Gastroesophageal sphincter (tissue), 3 donors: ENCODE measurements around the gene C5orf63.

ENCODE experiments used
- CTCF ChIP-seq, 4 experiments: fragments of 200-600 bp in 2 of 4; fragments of 450-650 bp in 2 of 4; sonication (generic) in 1 of 4; IDR thresholded peaks; one replicate each; pipeline ENCODE4 v1.5.1; 2017 to 2019; ENCODE audit warnings: antibody characterized with exemption in 4 of 4, mild to moderate bottlenecking in 2 of 4, moderate library complexity in 2 of 4
- EP300 ChIP-seq: sonication (generic); formaldehyde crosslinking; IDR thresholded peaks from one replicate; pipeline ENCODE4 v1.6.1; 2017; ENCODE audit warnings: antibody characterized with exemption, mild to moderate bottlenecking
- POLR2A ChIP-seq, 2 donors: fragments of 450-650 bp; IDR thresholded peaks; one replicate each; pipeline ENCODE4 v1.6.1; 2017; ENCODE audit warnings: antibody characterized with exemption in 2 of 2, mild to moderate bottlenecking in 2 of 2, moderate library complexity in 1 of 2
- POLR2AphosphoS5 ChIP-seq: sonication (generic); formaldehyde crosslinking; IDR thresholded peaks from one replicate; pipeline ENCODE4 v1.6.1; 2017; ENCODE audit warnings: antibody characterized with exemption

DNA sequence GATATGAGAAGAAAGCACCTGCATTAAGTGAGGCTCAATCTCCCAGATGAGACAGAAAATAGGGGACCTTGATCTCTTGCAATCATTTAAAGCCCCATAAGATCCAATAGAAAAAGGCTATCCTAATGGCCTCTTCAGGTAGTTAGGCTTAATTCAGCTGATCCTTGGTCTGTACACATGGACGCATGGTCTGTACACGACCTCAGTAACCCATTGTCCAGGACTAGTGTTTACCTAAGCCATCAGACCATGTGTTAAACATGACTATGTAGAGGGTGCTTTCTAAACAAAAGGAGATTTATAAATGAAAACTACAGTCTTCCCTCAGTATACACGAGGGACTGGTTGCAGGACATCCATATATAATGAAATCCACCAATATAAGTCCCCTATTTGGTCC lies 50.5 kb downstream of the C5orf63 start:
- TF ChIP-seq POLR2A (IDR thresholded peaks at IDR 0.05) (no peak), CTCF (IDR thresholded peaks at IDR 0.05) (no peak), POLR2AphosphoS5 (no peak), EP300 (no peak)
